ENCODE measurements around the gene ADAMTS6.

ADAMTS6 gene

GRCh38 chr5:65102371-65102975 lies 379.2 kb downstream of the ADAMTS6 start:
- DNase-seq (ENCODE audit: low read depth): no peak

- no peak for DNase-seq (ENCODE audit: low read depth)
Observed at GRCh38 chr5:65101632-65102100, 380.1 kb downstream of the ADAMTS6 start.

- DNase-seq (ENCODE audit: low read depth): no peak
Observed at GRCh38 chr5:65100911-65101631, 380.6 kb downstream of the ADAMTS6 start.
